Neural cell (in vitro differentiated cells): Measurements from ENCODE around the gene RFX5. TPM values are rescaled to one million over a fixed set of nuclear protein-coding genes. Genes with fewer than 3 reads are reported as not detected.

Experiments used
- H2AFZ ChIP-seq: fragments of 200-600, 300-800 bp; sonication (generic), shearing (Covaris generic); 2 replicates; pipeline ENCODE4 v1.6.0; 2014; ENCODE audit warnings: low read depth, mild to moderate bottlenecking, antibody characterized with exemption, low read length, moderate library complexity
- H3F3A ChIP-seq: fragments of 200-600 bp; shearing (Covaris generic); 2 replicates; pipeline ENCODE4 v1.6.1; 2016; ENCODE audit warnings: mild to moderate bottlenecking, moderate library complexity, mixed read lengths, antibody characterized with exemption, low read length; ENCODE audit not compliant: insufficient read depth, poor library complexity, severe bottlenecking
- H3K27ac ChIP-seq: fragments of 200-600, 300-800 bp; sonication (generic), shearing (Covaris generic); 2 replicates; pipeline ENCODE4 v1.5.1; 2014; ENCODE audit warnings: mild to moderate bottlenecking, low read length, moderate library complexity
- H3K27me3 ChIP-seq: fragments of 300-800, 200-600 bp; sonication (generic), shearing (Covaris generic); 2 replicates; pipeline ENCODE4 v1.6.0; 2014; ENCODE audit warnings: mild to moderate bottlenecking, low read depth, low read length, moderate library complexity; ENCODE audit not compliant: insufficient read depth
- H3K36me3 ChIP-seq: fragments of 300-800, 200-600 bp; sonication (generic), shearing (Covaris generic); 2 replicates; pipeline ENCODE4 v1.5.1; 2014; ENCODE audit warnings: mild to moderate bottlenecking, antibody characterized with exemption, low read length, moderate library complexity; ENCODE audit not compliant: insufficient read depth
- H3K4me2 ChIP-seq: fragments of 300-800, 200-600 bp; sonication (generic), shearing (Covaris generic); 2 replicates; pipeline ENCODE4 v1.6.0; 2014; ENCODE audit warnings: mild to moderate bottlenecking, low read length
- H3K4me3 ChIP-seq: fragments of 300-800, 200-600 bp; sonication (generic), shearing (Covaris generic); 2 replicates; pipeline ENCODE4 v1.5.1; 2014; ENCODE audit warnings: mild to moderate bottlenecking, low read length, moderate library complexity
- H3K79me2 ChIP-seq: fragments of 200-600 bp; shearing (Covaris generic); replicated peaks from 2 replicates; pipeline ENCODE4 v1.6.0; 2014; ENCODE audit warnings: mild to moderate bottlenecking, low read length, moderate library complexity; ENCODE audit not compliant: insufficient read depth
- H3K9ac ChIP-seq: fragments of 300-800, 200-600 bp; sonication (generic), shearing (Covaris generic); 2 replicates; pipeline ENCODE4 v1.6.1; 2016; ENCODE audit warnings: mild to moderate bottlenecking, low read length, mixed read lengths
- H3K9me2 ChIP-seq: fragments of 200-600 bp; shearing (Covaris generic); 2 replicates; pipeline ENCODE4 v1.6.1; 2016; ENCODE audit warnings: mild to moderate bottlenecking, low read length, mixed read lengths; ENCODE audit not compliant: insufficient read depth
- H3K9me3 ChIP-seq: fragments of 200-600, 300-800 bp; sonication (generic), shearing (Covaris generic); 2 replicates; pipeline ENCODE4 v1.6.1; 2016; ENCODE audit warnings: mild to moderate bottlenecking, mixed run types, low read length, moderate library complexity, mixed read lengths
- H4K20me1 ChIP-seq: fragments of 200-600 bp; shearing (Covaris generic); 2 replicates; pipeline ENCODE4 v1.6.1; 2016; ENCODE audit warnings: mild to moderate bottlenecking, mixed run types; ENCODE audit not compliant: insufficient read depth
- EP300 ChIP-seq: fragments of 450-650 bp; conservative IDR thresholded peaks from 2 replicates; pipeline ENCODE4 v1.6.1; 2014; ENCODE audit warnings: antibody characterized with exemption, mild to moderate bottlenecking, moderate library complexity; ENCODE audit not compliant: poor library complexity, severe bottlenecking
- EZH2 ChIP-seq: fragments of 200-600, 300-800 bp; shearing (Covaris generic), sonication (generic); IDR thresholded peaks from 2 replicates; pipeline ENCODE4 v1.6.1; 2014; ENCODE audit warnings: antibody characterized with exemption, low read length, borderline replicate concordance, mild to moderate bottlenecking; ENCODE audit not compliant: insufficient read depth, poor library complexity, severe bottlenecking
- MXI1 ChIP-seq: fragments of 450-650 bp; conservative IDR thresholded peaks from 2 replicates; pipeline ENCODE4 v1.6.1; 2014; ENCODE audit warnings: antibody characterized with exemption, mild to moderate bottlenecking; ENCODE audit not compliant: poor library complexity, severe bottlenecking
- POLR2AphosphoS5 ChIP-seq: IDR thresholded peaks from 2 replicates; pipeline ENCODE4 v1.6.1; 2012
- RAD21 ChIP-seq: fragments of 450-650 bp; conservative IDR thresholded peaks from 2 replicates; pipeline ENCODE4 v1.6.1; 2014; ENCODE audit warnings: antibody characterized with exemption, mild to moderate bottlenecking, moderate library complexity
- REST ChIP-seq: IDR thresholded peaks from 2 replicates; pipeline ENCODE4 v1.6.1; 2012; ENCODE audit warnings: borderline replicate concordance
- SMC3 ChIP-seq: fragments of 450-650 bp; conservative IDR thresholded peaks from 2 replicates; pipeline ENCODE4 v1.6.1; 2014; ENCODE audit warnings: antibody characterized with exemption, mild to moderate bottlenecking, moderate library complexity; ENCODE audit not compliant: poor library complexity
- TAF1 ChIP-seq: IDR thresholded peaks from 2 replicates; pipeline ENCODE4 v1.6.1; 2012; ENCODE audit warnings: low read depth
- polyA plus RNA-seq: library from polyadenylated mRNA; depleted of rRNA; stranded (reverse); fragments of >200 nt; gene quantifications from 2 replicates; pipeline ENCODE4 v1.2.3, GENCODE V29; 2014
- TF ChIP-seq, protein P1 (sequence below): fragments of 450-650 bp; IDR thresholded peaks from 2 replicates; pipeline ENCODE4 v1.5.1; 2014; ENCODE audit warnings: antibody characterized with exemption, mild to moderate bottlenecking, moderate library complexity; ENCODE audit not compliant: poor library complexity, severe bottlenecking

Gene RFX5
- polyA plus RNA-seq, 1 donor from 2014 or later = 36.7 TPM

DNA sequence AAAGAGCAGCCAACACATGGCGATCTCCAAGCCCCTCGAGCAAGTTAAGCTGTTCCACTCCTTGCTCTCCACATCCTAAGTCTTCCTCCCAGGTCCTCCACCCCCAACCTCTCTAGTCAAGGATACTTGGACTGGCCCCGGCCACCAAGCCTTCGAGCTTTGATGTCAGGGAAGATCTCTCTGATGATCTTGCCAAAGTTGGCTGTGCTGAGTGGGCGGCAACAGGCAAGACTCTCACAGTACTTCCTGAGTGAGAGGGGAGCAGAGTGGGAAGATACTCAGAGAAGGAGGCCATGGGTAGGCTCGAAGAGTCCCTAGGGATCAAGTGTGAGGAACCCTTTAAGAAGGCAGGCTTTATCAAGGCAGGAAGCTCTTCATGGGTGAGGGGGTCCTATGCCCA, 2.8 kb downstream of the RFX5 start:
- no peak overlapping the region for H3K27ac ChIP-seq
- H3K4me3 ChIP-seq = no peak overlapping the region
- TF ChIP-seq, protein P1, sequence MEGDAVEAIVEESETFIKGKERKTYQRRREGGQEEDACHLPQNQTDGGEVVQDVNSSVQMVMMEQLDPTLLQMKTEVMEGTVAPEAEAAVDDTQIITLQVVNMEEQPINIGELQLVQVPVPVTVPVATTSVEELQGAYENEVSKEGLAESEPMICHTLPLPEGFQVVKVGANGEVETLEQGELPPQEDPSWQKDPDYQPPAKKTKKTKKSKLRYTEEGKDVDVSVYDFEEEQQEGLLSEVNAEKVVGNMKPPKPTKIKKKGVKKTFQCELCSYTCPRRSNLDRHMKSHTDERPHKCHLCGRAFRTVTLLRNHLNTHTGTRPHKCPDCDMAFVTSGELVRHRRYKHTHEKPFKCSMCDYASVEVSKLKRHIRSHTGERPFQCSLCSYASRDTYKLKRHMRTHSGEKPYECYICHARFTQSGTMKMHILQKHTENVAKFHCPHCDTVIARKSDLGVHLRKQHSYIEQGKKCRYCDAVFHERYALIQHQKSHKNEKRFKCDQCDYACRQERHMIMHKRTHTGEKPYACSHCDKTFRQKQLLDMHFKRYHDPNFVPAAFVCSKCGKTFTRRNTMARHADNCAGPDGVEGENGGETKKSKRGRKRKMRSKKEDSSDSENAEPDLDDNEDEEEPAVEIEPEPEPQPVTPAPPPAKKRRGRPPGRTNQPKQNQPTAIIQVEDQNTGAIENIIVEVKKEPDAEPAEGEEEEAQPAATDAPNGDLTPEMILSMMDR = no peak
- TF ChIP-seq REST (no peak), EP300 (no peak), EZH2 (no peak), POLR2AphosphoS5 (no peak), TAF1 (no peak), RAD21 (no peak), MXI1 (no peak), SMC3 (no peak)
- H4K20me1 ChIP-seq = no peaks in the 10 kb centered on the region
- H3F3A ChIP-seq = no peaks in the 10 kb centered on the region
- H3K27me3 ChIP-seq = no peaks in the 10 kb centered on the region
- no peaks in the 10 kb centered on the region for H3K9me3 ChIP-seq
- H3K79me2 ChIP-seq = peaks cover 12% of the 10 kb centered on the region
- no peaks in the 10 kb centered on the region for H3K36me3 ChIP-seq
- H3K9ac ChIP-seq = no peak overlapping the region
- no peaks in the 10 kb centered on the region for H3K9me2 ChIP-seq
- no peak overlapping the region for H2AFZ ChIP-seq
- no peak overlapping the region for H3K4me2 ChIP-seq

- H3F3A ChIP-seq = no peaks in the 10 kb centered on the region
- no peak overlapping the region for H3K4me2 ChIP-seq
- no peak overlapping the region for H3K9ac ChIP-seq
- no peak overlapping the region for H3K27ac ChIP-seq
- no peaks in the 10 kb centered on the region for H3K36me3 ChIP-seq
- H2AFZ ChIP-seq = no peak overlapping the region
- peaks cover 12% of the 10 kb centered on the region for H3K79me2 ChIP-seq
- H3K9me2 ChIP-seq = no peaks in the 10 kb centered on the region
- no peak for TF ChIP-seq POLR2AphosphoS5
- TF ChIP-seq EZH2 = no peak
- TF ChIP-seq TAF1 = no peak
- TF ChIP-seq SMC3 = no peak
- TF ChIP-seq EP300 = no peak
- TF ChIP-seq, protein P1 = no peak
- no peak for TF ChIP-seq RAD21
- no peak for TF ChIP-seq MXI1
- TF ChIP-seq REST = no peak
- H3K4me3 ChIP-seq = no peak overlapping the region
- H3K27me3 ChIP-seq = no peaks in the 10 kb centered on the region
- no peaks in the 10 kb centered on the region for H3K9me3 ChIP-seq
- no peaks in the 10 kb centered on the region for H4K20me1 ChIP-seq
Observed at GRCh38 chr1:151343587-151343986, 3.5 kb downstream of the RFX5 start.
